GM10266 (cell line): ENCODE measurements around the gene MON1A.
"Not testable (repeated sequence)": the region's sequence is repeated elsewhere in the genome, so short reads cannot be mapped to it uniquely, and the experiment has no call there.

Experiments
- DNase-seq: peaks from one replicate; pipeline ENCODE4 v3.0.0; 2012; ENCODE audit errors: extremely low spot score
- TF ChIP-seq, protein P1 (sequence below): IDR thresholded peaks from 2 replicates; pipeline ENCODE4 v1.5.1; 2012; ENCODE audit warnings: mild to moderate bottlenecking, low read depth; ENCODE audit not compliant: control insufficient read depth, insufficient read depth; ENCODE audit errors: missing control alignments

Gene MON1A

GRCh38 chr3:49930168-49930690 lies 618 bp upstream of the MON1A start:
- TF ChIP-seq, protein P1, sequence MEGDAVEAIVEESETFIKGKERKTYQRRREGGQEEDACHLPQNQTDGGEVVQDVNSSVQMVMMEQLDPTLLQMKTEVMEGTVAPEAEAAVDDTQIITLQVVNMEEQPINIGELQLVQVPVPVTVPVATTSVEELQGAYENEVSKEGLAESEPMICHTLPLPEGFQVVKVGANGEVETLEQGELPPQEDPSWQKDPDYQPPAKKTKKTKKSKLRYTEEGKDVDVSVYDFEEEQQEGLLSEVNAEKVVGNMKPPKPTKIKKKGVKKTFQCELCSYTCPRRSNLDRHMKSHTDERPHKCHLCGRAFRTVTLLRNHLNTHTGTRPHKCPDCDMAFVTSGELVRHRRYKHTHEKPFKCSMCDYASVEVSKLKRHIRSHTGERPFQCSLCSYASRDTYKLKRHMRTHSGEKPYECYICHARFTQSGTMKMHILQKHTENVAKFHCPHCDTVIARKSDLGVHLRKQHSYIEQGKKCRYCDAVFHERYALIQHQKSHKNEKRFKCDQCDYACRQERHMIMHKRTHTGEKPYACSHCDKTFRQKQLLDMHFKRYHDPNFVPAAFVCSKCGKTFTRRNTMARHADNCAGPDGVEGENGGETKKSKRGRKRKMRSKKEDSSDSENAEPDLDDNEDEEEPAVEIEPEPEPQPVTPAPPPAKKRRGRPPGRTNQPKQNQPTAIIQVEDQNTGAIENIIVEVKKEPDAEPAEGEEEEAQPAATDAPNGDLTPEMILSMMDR, result no peak
- DNase-seq, result no peak

DNA sequence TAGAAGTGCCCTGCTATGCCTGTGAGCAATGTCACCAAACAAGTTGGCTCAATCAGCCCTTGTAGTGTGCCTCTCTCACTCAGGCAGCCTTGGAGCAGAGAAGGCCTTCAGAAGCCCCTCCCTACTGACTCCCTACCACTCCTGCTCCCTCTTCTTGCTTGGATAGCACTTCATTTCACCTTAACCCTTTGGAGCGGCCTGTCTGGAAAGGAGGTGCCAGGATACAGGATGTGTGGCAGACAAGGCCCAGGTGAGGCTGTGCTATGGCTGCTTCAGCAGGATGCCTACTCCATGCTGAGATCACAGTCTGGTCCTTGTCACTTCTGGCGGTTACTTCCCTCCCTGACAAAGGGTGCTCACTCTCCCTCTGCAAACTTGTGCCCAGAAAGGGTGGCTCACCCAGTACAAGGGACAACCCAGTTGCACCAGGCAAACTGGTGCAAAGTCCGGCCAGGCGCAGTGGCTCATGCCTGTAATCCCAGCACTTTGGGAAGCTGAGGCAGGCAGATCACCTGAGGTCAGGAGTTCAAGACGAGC lies 1.1 kb downstream of the MON1A start:
- TF ChIP-seq, protein P1, result no peak
- DNase-seq, result no peak

DNA sequence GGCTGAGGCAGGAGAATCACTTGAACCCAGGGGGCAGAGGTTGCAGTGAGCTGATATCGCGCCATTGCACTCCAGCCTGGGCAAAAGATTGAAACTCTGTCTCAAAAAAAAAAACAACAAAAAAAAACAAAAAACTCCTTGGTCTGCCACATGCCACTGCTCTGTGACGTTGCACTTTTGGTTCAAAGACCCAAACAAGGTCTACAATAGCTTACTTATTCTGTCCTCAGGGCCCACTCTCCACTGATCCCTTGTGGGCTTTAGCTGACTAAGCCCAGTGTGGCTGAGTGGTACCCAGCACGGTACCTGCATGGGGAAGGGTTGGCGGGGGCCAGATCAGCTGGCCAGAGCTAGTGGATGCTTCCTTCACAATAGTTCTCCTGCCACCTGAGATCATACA lies 1.8 kb downstream of the MON1A start:
- TF ChIP-seq, protein P1, result no peak
- DNase-seq, result no peak

GRCh38 chr3:49926117-49926728 lies 3.4 kb downstream of the MON1A start:
- TF ChIP-seq, protein P1, result no peak
- DNase-seq, result no peak

- TF ChIP-seq, protein P1, result no peak
- no peak for DNase-seq
These were observed 4.1 kb downstream of the MON1A start for GRCh38 chr3:49925485-49925884.

DNA sequence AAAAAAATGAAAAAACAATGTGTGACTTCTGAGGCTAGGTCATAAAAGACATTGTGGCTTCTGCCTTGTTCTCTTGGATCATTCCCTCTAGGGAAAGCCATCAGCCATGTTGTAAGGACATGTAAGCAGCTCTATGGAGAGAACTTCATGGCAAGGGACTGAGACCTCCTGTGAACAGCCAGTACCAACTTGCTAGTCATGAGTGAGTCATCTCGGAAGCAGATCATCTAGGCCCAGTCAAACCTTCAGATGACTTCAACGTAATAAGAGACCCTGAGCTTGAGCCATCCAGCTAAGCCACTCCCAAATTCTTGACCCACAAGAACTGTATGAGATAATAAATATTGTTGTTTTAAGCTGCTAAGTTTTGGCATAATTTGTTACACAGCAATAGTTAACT lies 4.9 kb downstream of the MON1A start:
- DNase-seq, result no peak

GRCh38 chr3:49917806-49918590 lies 11.6 kb downstream of the MON1A start:
- not testable (repeated sequence) for DNase-seq

More for the DNA sequence above, 4.9 kb downstream of the MON1A start:
- TF ChIP-seq, protein P1, result no peak
